Breast epithelium (tissue), 3 donors: Measurements from ENCODE around the gene C14orf39.

ENCODE experiments used
- CTCF ChIP-seq, 3 donors: fragments of 450-650 bp; IDR thresholded peaks; one replicate each; pipeline ENCODE4 v1.5.1; 2016 to 2017; ENCODE audit warnings: antibody characterized with exemption in 3 of 3, mild to moderate bottlenecking in 3 of 3, moderate library complexity in 3 of 3
- POLR2A ChIP-seq: fragments of 450-650 bp; IDR thresholded peaks from one replicate; pipeline ENCODE4 v1.6.1; 2016; ENCODE audit warnings: antibody characterized with exemption, mild to moderate bottlenecking, moderate library complexity
- POLR2AphosphoS5 ChIP-seq, 3 donors: sonication (generic); formaldehyde crosslinking; IDR thresholded peaks; one replicate each; pipeline ENCODE4 v1.6.1; 2017; ENCODE audit warnings: antibody characterized with exemption in 3 of 3

- TF ChIP-seq POLR2A (no peak), CTCF (IDR thresholded peaks at IDR 0.05) (no peak), POLR2AphosphoS5 (IDR thresholded peaks at IDR 0.05) (no peak)
These were observed 28.5 kb upstream of the C14orf39 start for GRCh38 chr14:60514378-60514740.
